Cardiac muscle cell (in vitro differentiated cells and primary cell): ENCODE measurements around the gene ZNF341. TPM values are rescaled to one million over a fixed set of nuclear protein-coding genes. Genes with fewer than 3 reads are reported as not detected.
"Not testable (repeated sequence)": the region's sequence is repeated elsewhere in the genome, so short reads cannot be mapped to it uniquely, and the experiment has no call there.

Experiments
- DNase-seq, 2 donors: peaks; one replicate each; pipeline versions ENCODE4 v3.0.0 to v3.0.0-alpha.2; 2010 to 2017; ENCODE audit warnings: low read depth in 1 of 2, low spot score in 1 of 2
- H3K27ac ChIP-seq: fragments of 200-600 bp; sonication (generic); 2 replicates; pipeline ENCODE4 v1.5.1; 2016
- H3K27me3 ChIP-seq: fragments of 200-600 bp; sonication (generic); 2 replicates; pipeline ENCODE4 v1.6.0; 2016; ENCODE audit warnings: control low read depth
- H3K36me3 ChIP-seq: fragments of 200-600 bp; sonication (generic); 2 replicates; pipeline ENCODE4 v1.5.1; 2016; ENCODE audit warnings: control low read depth
- H3K4me1 ChIP-seq: fragments of 200-600 bp; sonication (generic); 2 replicates; pipeline ENCODE4 v1.8.1; 2017; ENCODE audit warnings: low read depth, mild to moderate bottlenecking, mixed run types
- H3K4me3 ChIP-seq: fragments of 200-600 bp; sonication (generic); 2 replicates; pipeline ENCODE4 v1.5.1; 2016; ENCODE audit warnings: mild to moderate bottlenecking
- H3K9me3 ChIP-seq: fragments of 200-600 bp; sonication (generic); 2 replicates; pipeline ENCODE4 v1.5.1; 2017; ENCODE audit warnings: low read depth, mild to moderate bottlenecking, control low read depth
- CTCF ChIP-seq: IDR thresholded peaks from 2 replicates; pipeline ENCODE4 v1.5.1; 2012; ENCODE audit warnings: low read depth, mild to moderate bottlenecking, low read length
- polyA plus RNA-seq: library from polyadenylated mRNA; unstranded; fragments of >200 nt; fragmentation: Nextera tagmentation; extraction: Ambion mirVana; gene quantifications from 2 replicates; pipeline ENCODE4 v1.2.1, GENCODE V29; 2016
- total RNA-seq: library from RNA; depleted of rRNA; stranded (reverse); fragments of >200 nt; gene quantifications from 2 replicates; pipeline ENCODE4 v1.2.3, GENCODE V29; 2016

ZNF341 gene
- total and polyA plus RNA-seq, 2 experiments from 2014 or later, result 2.7 to 3.1 TPM

DNA sequence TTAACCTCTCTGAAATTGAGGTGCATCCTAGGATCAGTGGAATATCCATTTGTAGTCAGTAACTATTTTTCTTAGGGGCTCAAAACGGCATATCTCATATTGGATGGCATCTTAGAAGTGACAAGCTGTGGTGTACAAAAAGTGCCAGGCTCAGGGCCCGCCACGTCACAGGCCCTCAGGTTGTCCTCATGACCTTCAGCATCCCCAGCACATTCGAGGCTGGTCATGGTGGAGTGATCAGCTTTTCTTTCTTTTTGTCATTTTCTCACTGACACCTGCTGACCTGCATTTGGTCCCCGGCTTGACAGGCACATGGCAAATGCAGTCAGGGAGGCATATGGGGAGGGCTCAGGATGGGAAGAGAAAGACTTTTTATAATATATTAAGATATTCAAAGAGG, 38.5 kb upstream of the ZNF341 start:
- Histone ChIP-seq H3K36me3 (no peaks in the 10 kb centered on the region), H3K4me3 (no peak overlapping the region), H3K9me3 (no peaks in the 10 kb centered on the region), H3K27ac (no peak overlapping the region), H3K4me1 (peaks cover 23% of the 10 kb centered on the region), H3K27me3 (no peaks in the 10 kb centered on the region)
- no peak for TF ChIP-seq CTCF
- DNase-seq, result no peak

GRCh38 chr20:33693741-33694638, 37.8 kb upstream of the ZNF341 start:
- no peak overlapping the region for H3K27ac ChIP-seq
- no peak for DNase-seq

GRCh38 chr20:33694639-33695012, 37.2 kb upstream of the ZNF341 start:
- no peak for TF ChIP-seq CTCF
- Histone ChIP-seq H3K9me3 (no peaks in the 10 kb centered on the region), H3K27ac (no peak overlapping the region), H3K4me3 (no peak overlapping the region), H3K4me1 (peaks cover 17% of the 10 kb centered on the region), H3K27me3 (no peaks in the 10 kb centered on the region), H3K36me3 (no peaks in the 10 kb centered on the region)
- no peak for DNase-seq

More at GRCh38 chr20:33693741-33694638, 37.8 kb upstream of the ZNF341 start:
- Histone ChIP-seq H3K4me3 (no peak overlapping the region), H3K27me3 (no peaks in the 10 kb centered on the region), H3K36me3 (no peaks in the 10 kb centered on the region), H3K9me3 (no peaks in the 10 kb centered on the region), H3K4me1 (peaks cover 17% of the 10 kb centered on the region)
- TF ChIP-seq CTCF, result no peak

DNA sequence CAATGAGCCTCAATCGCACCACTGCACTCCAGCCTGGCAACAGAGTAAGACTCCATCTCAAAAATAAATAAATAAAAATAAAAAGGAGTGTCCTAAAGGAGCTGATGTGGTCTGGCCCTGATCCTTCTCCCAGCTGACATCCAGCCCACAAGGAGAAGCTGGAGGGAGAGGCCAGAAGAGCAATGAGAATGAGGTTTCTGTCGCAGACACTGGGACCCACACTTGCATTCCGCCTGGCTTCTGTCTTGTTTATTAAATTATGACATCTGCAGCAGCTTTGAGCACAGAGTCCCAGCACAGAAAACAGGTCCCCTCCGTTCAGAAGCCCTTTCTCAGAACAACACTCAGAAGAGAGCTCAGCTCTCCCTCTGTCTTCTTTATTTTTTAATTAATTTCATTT, 35.3 kb upstream of the ZNF341 start:
- no peak for TF ChIP-seq CTCF
- no peaks in the 10 kb centered on the region for H3K27me3 ChIP-seq

GRCh38 chr20:33697129-33697528, 34.7 kb upstream of the ZNF341 start:
- Histone ChIP-seq H3K27me3 (no peaks in the 10 kb centered on the region), H3K4me3 (no peak overlapping the region), H3K36me3 (no peaks in the 10 kb centered on the region), H3K4me1 (peaks cover 13% of the 10 kb centered on the region), H3K27ac (no peak overlapping the region), H3K9me3 (no peaks in the 10 kb centered on the region)
- TF ChIP-seq CTCF, result no peak
- peak in 1 of 2 donors; percentile 73 for DNase-seq

More for the DNA sequence above, 35.3 kb upstream of the ZNF341 start:
- Histone ChIP-seq H3K4me3 (no peak overlapping the region), H3K27ac (no peak overlapping the region), H3K36me3 (no peaks in the 10 kb centered on the region), H3K4me1 (peaks cover 13% of the 10 kb centered on the region), H3K9me3 (no peaks in the 10 kb centered on the region)
- DNase-seq, result no peak

DNA sequence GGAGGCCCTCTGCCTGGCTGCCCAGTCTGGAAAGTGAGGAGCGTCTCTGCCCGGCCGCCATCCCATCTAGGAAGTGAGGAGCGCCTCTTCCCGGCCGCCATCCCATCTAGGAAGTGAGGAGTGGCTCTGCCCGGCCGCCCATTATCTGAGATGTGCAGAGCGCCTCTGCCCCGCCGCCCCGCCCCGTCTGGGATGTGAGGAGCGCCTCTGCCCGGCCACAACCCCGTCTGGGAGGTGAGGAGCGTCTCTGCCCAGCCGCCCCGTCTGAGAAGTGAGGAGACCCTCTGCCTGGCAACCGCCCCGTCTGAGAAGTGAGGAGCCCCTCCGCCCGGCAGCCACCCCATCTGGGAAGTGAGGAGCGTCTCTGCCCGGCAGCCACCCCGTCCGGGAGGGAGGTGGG, 32.8 kb upstream of the ZNF341 start:
- not testable (repeated sequence) for H3K27me3 ChIP-seq, H3K9me3 ChIP-seq, H3K27ac ChIP-seq, H3K4me3 ChIP-seq, H3K4me1 ChIP-seq, H3K36me3 ChIP-seq, DNase-seq

- not testable (repeated sequence) for H3K4me1 ChIP-seq, H3K27me3 ChIP-seq, H3K36me3 ChIP-seq, H3K4me3 ChIP-seq, DNase-seq, H3K9me3 ChIP-seq, H3K27ac ChIP-seq
These were observed 30.9 kb upstream of the ZNF341 start for GRCh38 chr20:33700696-33701441.
